ENCODE measurements around the gene GRK5.

The GRK5 gene

DNA sequence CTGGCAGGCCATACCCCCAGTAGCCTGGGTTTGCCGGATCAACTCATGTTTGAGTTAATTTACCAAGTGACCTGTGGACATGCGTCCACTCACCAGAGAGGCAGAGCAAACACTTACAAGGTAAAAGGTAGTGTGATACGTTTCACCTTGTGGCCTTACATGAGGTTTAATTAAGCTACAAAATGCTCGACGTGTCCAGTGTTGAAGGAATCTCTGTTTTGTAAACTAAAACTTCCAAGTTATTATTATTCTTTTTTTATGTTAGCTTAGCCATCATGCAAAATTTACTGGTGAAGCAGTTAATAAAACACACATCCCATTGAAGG, 292.3 kb downstream of the GRK5 start:
- TF ChIP-seq POLR2AphosphoS5 (IDR thresholded peaks at IDR 0.05; ENCODE audit: low read depth, low read length) (no peak), TAF1 (IDR thresholded peaks at IDR 0.05; ENCODE audit: borderline replicate concordance, low read depth, low read length) (no peak), POLR2A (IDR thresholded peaks at IDR 0.05; ENCODE audit: low read depth, low read length) (no peak)
- no peak for FAIRE-seq
- DNase-seq (ENCODE audit: insufficient read length), result no peak

GRCh38 chr10:119500123-119500795, 292.9 kb downstream of the GRK5 start:
- FAIRE-seq (no peak), DNase-seq (ENCODE audit: insufficient read length) (no peak)
- TF ChIP-seq POLR2A (IDR thresholded peaks at IDR 0.05; ENCODE audit: low read depth, low read length) (no peak), POLR2AphosphoS5 (IDR thresholded peaks at IDR 0.05; ENCODE audit: low read depth, low read length) (no peak), TAF1 (IDR thresholded peaks at IDR 0.05; ENCODE audit: borderline replicate concordance, low read depth, low read length) (no peak)

DNA sequence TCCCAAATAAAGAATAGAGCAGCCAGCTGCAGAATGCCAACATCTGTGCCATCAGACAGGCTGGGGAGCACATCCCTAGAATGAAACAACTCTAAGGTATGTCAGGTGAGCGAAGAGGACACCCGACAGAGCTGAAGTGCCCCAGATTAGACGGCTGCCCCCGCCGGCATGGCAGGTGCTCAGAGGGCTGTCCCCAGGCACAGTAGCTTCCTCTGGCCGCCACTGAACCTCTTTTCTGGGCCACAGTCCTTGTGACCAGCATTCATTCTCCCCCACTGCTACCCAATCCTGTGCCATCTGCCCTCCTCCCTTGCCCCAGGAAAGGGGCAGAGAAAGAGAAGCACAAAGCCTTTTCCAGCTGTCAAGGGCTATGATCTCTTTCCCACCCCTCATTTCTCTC, 293.4 kb downstream of the GRK5 start:
- FAIRE-seq, result no peak
- TF ChIP-seq TAF1 (IDR thresholded peaks at IDR 0.05; ENCODE audit: borderline replicate concordance, low read depth, low read length), result no peak
- TF ChIP-seq POLR2A (IDR thresholded peaks at IDR 0.05; ENCODE audit: low read depth, low read length), result no peak
- TF ChIP-seq POLR2AphosphoS5 (IDR thresholded peaks at IDR 0.05; ENCODE audit: low read depth, low read length), result no peak
- DNase-seq (ENCODE audit: insufficient read length), result no peak

- DNase-seq (ENCODE audit: insufficient read length) (no peak), FAIRE-seq (no peak)
- TF ChIP-seq POLR2AphosphoS5 (IDR thresholded peaks at IDR 0.05; ENCODE audit: low read depth, low read length) (no peak), TAF1 (IDR thresholded peaks at IDR 0.05; ENCODE audit: borderline replicate concordance, low read depth, low read length) (no peak), POLR2A (IDR thresholded peaks at IDR 0.05; ENCODE audit: low read depth, low read length) (no peak)
Observed at GRCh38 chr10:119501690-119502089, 294.3 kb downstream of the GRK5 start.

DNA sequence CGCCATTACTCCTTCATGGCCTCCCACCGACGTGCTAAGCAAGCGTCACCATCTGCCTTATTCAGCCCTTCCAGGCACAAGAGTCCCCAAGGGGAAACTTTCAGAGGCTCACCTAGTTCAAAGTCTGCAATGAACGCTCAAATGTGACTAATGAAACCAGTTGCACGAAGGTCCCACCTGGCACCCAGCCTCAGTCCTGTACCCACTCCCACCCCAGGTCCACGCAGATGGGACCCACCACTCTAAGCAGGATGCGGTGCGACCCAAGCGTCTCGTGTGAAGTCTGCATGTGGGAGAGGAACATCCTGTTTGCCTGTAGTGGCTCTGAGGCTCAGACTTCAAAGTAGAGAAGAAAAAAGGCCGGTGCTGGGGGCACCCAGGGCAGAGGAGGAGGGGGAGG, 294.8 kb downstream of the GRK5 start:
- no peak for TF ChIP-seq POLR2AphosphoS5 (IDR thresholded peaks at IDR 0.05; ENCODE audit: low read depth, low read length)
- no peak for TF ChIP-seq POLR2A (IDR thresholded peaks at IDR 0.05; ENCODE audit: low read depth, low read length)
- DNase-seq (ENCODE audit: insufficient read length) (no peak), FAIRE-seq (no peak)

DNA sequence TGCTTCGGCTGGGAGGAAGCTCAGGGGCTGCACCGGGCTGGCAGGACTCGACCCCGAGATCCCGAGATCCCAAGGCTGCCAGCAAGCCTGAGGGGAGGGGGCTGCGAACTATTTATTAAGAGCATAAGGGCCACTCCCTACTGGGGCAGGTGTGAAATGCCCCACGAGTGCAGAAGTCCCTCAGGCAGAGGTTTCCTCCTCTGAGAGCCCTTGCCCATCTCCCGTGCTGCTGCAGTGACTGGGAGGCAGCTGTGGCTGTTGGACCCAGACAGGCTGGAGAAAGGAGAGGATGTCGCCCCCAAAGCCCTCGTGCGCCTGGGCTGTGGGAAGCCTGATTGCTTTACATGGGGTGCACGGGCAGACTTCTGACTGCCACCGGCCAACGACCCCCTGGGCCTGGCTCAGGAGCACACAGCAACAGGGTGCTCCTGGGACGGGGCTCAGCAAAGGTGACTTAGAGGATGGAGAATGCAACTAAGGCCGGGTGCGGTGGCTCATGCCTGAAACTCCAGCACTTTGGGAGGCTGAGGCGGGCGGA, 295.3 kb downstream of the GRK5 start:
- TF ChIP-seq TAF1 (IDR thresholded peaks at IDR 0.05; ENCODE audit: borderline replicate concordance, low read depth, low read length) (no peak), POLR2AphosphoS5 (IDR thresholded peaks at IDR 0.05; ENCODE audit: low read depth, low read length) (no peak), POLR2A (IDR thresholded peaks at IDR 0.05; ENCODE audit: low read depth, low read length) (no peak)
- FAIRE-seq (no peak), DNase-seq (ENCODE audit: insufficient read length) (no peak)

- no peak for FAIRE-seq
- DNase-seq (ENCODE audit: insufficient read length), result no peak
- TF ChIP-seq POLR2A (IDR thresholded peaks at IDR 0.05; ENCODE audit: low read depth, low read length), result no peak
- no peak for TF ChIP-seq TAF1 (IDR thresholded peaks at IDR 0.05; ENCODE audit: borderline replicate concordance, low read depth, low read length)
- no peak for TF ChIP-seq POLR2AphosphoS5 (IDR thresholded peaks at IDR 0.05; ENCODE audit: low read depth, low read length)
Observed at GRCh38 chr10:119503821-119504220, 296.4 kb downstream of the GRK5 start.

DNA sequence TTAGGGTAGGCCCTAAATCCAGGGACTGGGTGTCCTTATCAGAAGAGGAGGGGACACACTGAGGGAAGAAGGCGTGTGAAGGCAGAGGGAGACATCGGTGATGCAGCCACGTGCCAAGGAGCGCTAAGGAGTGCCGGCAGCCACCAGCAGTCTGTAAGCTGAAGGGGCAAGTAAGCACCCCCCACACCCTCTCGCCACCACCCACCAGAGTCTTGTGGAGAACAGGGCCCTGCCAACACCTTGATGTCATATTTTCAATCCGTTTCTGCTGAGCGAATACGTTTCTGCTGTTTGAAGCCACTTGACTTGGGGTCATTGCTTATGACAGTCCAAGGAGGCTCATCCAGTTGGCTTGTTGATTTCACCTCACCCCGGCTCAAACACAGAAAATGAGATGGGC, 297.3 kb downstream of the GRK5 start:
- FAIRE-seq (no peak), DNase-seq (ENCODE audit: insufficient read length) (no peak)
- TF ChIP-seq POLR2AphosphoS5 (IDR thresholded peaks at IDR 0.05; ENCODE audit: low read depth, low read length) (no peak), POLR2A (IDR thresholded peaks at IDR 0.05; ENCODE audit: low read depth, low read length) (no peak), TAF1 (IDR thresholded peaks at IDR 0.05; ENCODE audit: borderline replicate concordance, low read depth, low read length) (no peak)

DNA sequence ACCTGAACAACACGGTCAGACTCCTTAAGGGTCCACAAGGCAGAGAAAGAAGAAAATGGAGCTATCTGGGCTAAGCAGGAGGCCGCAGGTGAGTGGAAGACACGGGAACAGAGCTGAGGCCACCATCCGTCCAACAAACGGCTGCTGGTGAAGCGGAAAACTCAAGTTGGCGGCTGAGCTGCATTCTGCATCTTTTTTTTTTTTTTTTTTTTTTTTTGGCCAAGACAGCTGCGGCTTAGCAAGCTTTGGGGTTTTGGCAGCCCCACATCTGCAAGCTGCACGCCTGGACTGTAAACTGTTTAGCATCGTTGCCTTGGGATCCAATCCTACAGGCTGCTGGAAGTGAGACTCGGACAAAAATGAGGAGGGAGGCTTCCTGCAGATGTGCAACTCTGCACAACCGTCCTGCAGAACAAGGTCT, 297.8 kb downstream of the GRK5 start:
- DNase-seq (ENCODE audit: insufficient read length) (no peak), FAIRE-seq (no peak)
- TF ChIP-seq POLR2AphosphoS5 (IDR thresholded peaks at IDR 0.05; ENCODE audit: low read depth, low read length) (no peak), POLR2A (IDR thresholded peaks at IDR 0.05; ENCODE audit: low read depth, low read length) (no peak), TAF1 (IDR thresholded peaks at IDR 0.05; ENCODE audit: borderline replicate concordance, low read depth, low read length) (no peak)

All from GM12892 (cell line).